GM23338 (cell line): ENCODE measurements around the gene EDNRA. TPM values are rescaled to one million over a fixed set of nuclear protein-coding genes. Genes with fewer than 3 reads are reported as not detected.

Experiments
- ATAC-seq: fragments of 200-7000 bp; cut with Tn5 transposase; 3 replicates; pipeline ENCODE4 v1.9.1; 2020
- DNase-seq: peaks from one replicate; pipeline ENCODE4 v3.0.0-alpha.2; 2015; ENCODE audit warnings: low spot score
- H2AFZ ChIP-seq: fragments of 200-600 bp; sonication (generic); 2 replicates; pipeline ENCODE4 v1.8.0; 2016; ENCODE audit warnings: antibody characterized with exemption, mild to moderate bottlenecking, moderate library complexity
- H3F3A ChIP-seq: fragments of 200-600 bp; sonication (generic); replicated peaks from 2 replicates; pipeline ENCODE4 v1.8.0; 2017; ENCODE audit warnings: antibody characterized with exemption, mixed run types, low read depth
- H3K27ac ChIP-seq: fragments of 200-600 bp; sonication (generic); 2 replicates; pipeline ENCODE4 v1.6.1; 2016; ENCODE audit warnings: low read depth
- H3K27me3 ChIP-seq: fragments of 200-600 bp; sonication (generic); 2 replicates; pipeline ENCODE4 v1.8.0; 2016; ENCODE audit warnings: mild to moderate bottlenecking, mixed run types, moderate library complexity; ENCODE audit not compliant: insufficient read depth
- H3K36me3 ChIP-seq: fragments of 200-600 bp; sonication (generic); 2 replicates; pipeline ENCODE4 v1.8.0; 2016; ENCODE audit warnings: mild to moderate bottlenecking; ENCODE audit not compliant: insufficient read depth
- H3K4me1 ChIP-seq: fragments of 200-600 bp; sonication (generic); 2 replicates; pipeline ENCODE4 v1.8.0; 2016; ENCODE audit warnings: mild to moderate bottlenecking, moderate library complexity; ENCODE audit not compliant: insufficient read depth
- H3K4me2 ChIP-seq: fragments of 200-600 bp; sonication (generic); 2 replicates; pipeline ENCODE4 v1.7.1; 2017; ENCODE audit warnings: mixed run types
- H3K4me3 ChIP-seq: fragments of 200-600 bp; sonication (generic); 2 replicates; pipeline ENCODE4 v1.6.1; 2016; ENCODE audit warnings: mixed run types
- H3K79me2 ChIP-seq: fragments of 200-600 bp; sonication (generic); replicated peaks from 2 replicates; pipeline ENCODE4 v1.8.0; 2017; ENCODE audit warnings: mild to moderate bottlenecking; ENCODE audit not compliant: insufficient read depth
- H3K9me2 ChIP-seq: fragments of 200-600 bp; sonication (generic); 2 replicates; pipeline ENCODE4 v1.8.0; 2017; ENCODE audit not compliant: insufficient read depth
- H4K20me1 ChIP-seq: fragments of 200-600 bp; sonication (generic); replicated peaks from 2 replicates; pipeline ENCODE4 v1.8.0; 2017; ENCODE audit warnings: mild to moderate bottlenecking; ENCODE audit not compliant: insufficient read depth
- H3K27ac Mint-ChIP-seq: 2 replicates; pipeline ENCODE4 v1.8.0; 2020; ENCODE audit warnings: inconsistent platforms, mild to moderate bottlenecking, moderate library complexity, mixed read lengths
- H3K27me3 Mint-ChIP-seq: 3 replicates; pipeline ENCODE4 v1.8.0; 2022; ENCODE audit warnings: low read depth, mild to moderate bottlenecking, moderate library complexity, mixed read lengths, inconsistent platforms; ENCODE audit not compliant: insufficient read depth, poor library complexity
- H3K36me3 Mint-ChIP-seq: 3 replicates; pipeline ENCODE4 v1.8.0; 2021; ENCODE audit warnings: low read depth, mild to moderate bottlenecking, inconsistent platforms, moderate library complexity, mixed read lengths
- H3K4me1 Mint-ChIP-seq: 3 replicates; pipeline ENCODE4 v1.8.0; 2020; ENCODE audit warnings: mild to moderate bottlenecking, inconsistent platforms, mixed read lengths
- H3K4me3 Mint-ChIP-seq: 3 replicates; pipeline ENCODE4 v1.8.0; 2021; ENCODE audit warnings: moderate library complexity, mild to moderate bottlenecking, inconsistent platforms, mixed read lengths
- H3K9me3 Mint-ChIP-seq: 3 replicates; pipeline ENCODE4 v1.8.0; 2020; ENCODE audit warnings: moderate library complexity, mild to moderate bottlenecking, inconsistent platforms, mixed read lengths
- CREB1 ChIP-seq: fragments of 250-450 bp; sonication (Bioruptor Pico); IDR thresholded peaks from 2 replicates; pipeline ENCODE4 v1.5.0; 2020; ENCODE audit warnings: low read depth, mild to moderate bottlenecking, moderate library complexity
- CTCF ChIP-seq, 2 experiments: fragments of 200-600 bp in 1 of 2; sonication (generic) in 1 of 2; conservative IDR thresholded peaks; 2 replicates each; pipeline versions ENCODE4 v1.5.1 to v1.6.1; 2016 to 2017; ENCODE audit warnings: antibody characterized with exemption in 2 of 2, low read depth in 2 of 2, mild to moderate bottlenecking in 2 of 2, moderate library complexity in 1 of 2
- EZH2 ChIP-seq: fragments of 200-600 bp; sonication (generic); IDR thresholded peaks from one replicate; pipeline ENCODE4 v1.8.0; 2017; ENCODE audit warnings: antibody characterized with exemption, mild to moderate bottlenecking, low read depth; ENCODE audit not compliant: unreplicated experiment
- EZH2phosphoT487 ChIP-seq: fragments of 200-600 bp; sonication (generic); IDR thresholded peaks from one replicate; pipeline ENCODE4 v1.8.1; 2018; ENCODE audit warnings: antibody characterized with exemption; ENCODE audit not compliant: unreplicated experiment
- NANOG ChIP-seq: IDR thresholded peaks from 2 replicates; pipeline ENCODE4 v1.6.1; 2016; ENCODE audit warnings: antibody characterized with exemption, borderline replicate concordance
- POLR2AphosphoS5 ChIP-seq: IDR thresholded peaks from 2 replicates; pipeline ENCODE4 v1.6.1; 2016; ENCODE audit warnings: antibody characterized with exemption, low read depth
- ZNF114 ChIP-seq: fragments of 250-450 bp; sonication (Bioruptor Pico); IDR thresholded peaks from 2 replicates; pipeline ENCODE4 v1.5.0; 2020; ENCODE audit warnings: mild to moderate bottlenecking, moderate library complexity
- polyA plus RNA-seq: library from polyadenylated mRNA; unstranded; fragments of >200 nt; fragmentation: Nextera tagmentation; extraction: Ambion mirVana; gene quantifications from 2 replicates; pipeline ENCODE4 v1.2.1, GENCODE V29; 2016
- total RNA-seq: library from RNA; depleted of rRNA; stranded (reverse); fragments of >200 nt; shearing (Covaris generic); gene quantifications from 2 replicates; pipeline ENCODE4 v1.2.3, GENCODE V29; 2014

Gene EDNRA
- total and polyA plus RNA-seq, 2 experiments from 2014 or later, result 1.5 to 5.0 TPM

GRCh38 chr4:147566762-147567161 lies 85.9 kb downstream of the EDNRA start (continued):
- TF ChIP-seq CREB1 (CRISPR knock-in tag) (no peak), EZH2 (no peak), ZNF114 (CRISPR knock-in tag) (no peak), POLR2AphosphoS5 (no peak)

DNA sequence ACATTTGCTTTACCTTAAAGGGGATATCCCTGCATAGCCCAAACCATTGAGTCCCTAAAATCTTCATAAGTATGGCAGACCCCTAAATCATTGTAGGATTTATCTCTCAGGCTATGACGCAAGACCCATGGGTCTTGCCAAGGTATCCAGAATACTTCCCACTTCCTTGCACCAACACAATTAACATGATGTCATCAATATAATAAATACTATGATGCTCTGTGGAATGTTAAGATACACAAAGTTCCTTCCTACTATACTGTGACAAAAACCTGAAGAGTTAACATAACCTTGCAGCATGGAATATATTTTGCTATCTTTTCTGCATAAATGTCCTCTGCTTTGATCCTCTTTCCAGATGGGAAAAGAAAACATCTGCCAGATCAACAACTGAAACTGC lies 86.4 kb downstream of the EDNRA start:
- Histone ChIP-seq H3K27ac (no peak overlapping the region), H4K20me1 (no peaks in the 10 kb centered on the region), H3K4me1 (no peaks in the 10 kb centered on the region), H3K27me3 (no peaks in the 10 kb centered on the region), H3K79me2 (no peaks in the 10 kb centered on the region), H3K9me2 (no peaks in the 10 kb centered on the region), H3F3A (no peaks in the 10 kb centered on the region), H3K4me3 (no peak overlapping the region), H3K4me2 (no peak overlapping the region), H2AFZ (no peak overlapping the region), H3K36me3 (no peaks in the 10 kb centered on the region)
- Mint-ChIP-seq H3K4me3 (no peak overlapping the region), H3K36me3 (no peaks in the 10 kb centered on the region), H3K4me1 (peaks cover 10% of the 10 kb centered on the region; the same call in 1 of the 3 replicates), H3K27ac (no peak overlapping the region), H3K9me3 (peaks cover 10% of the 10 kb centered on the region; the same call in 2 of the 3 replicates), H3K27me3 (no peaks in the 10 kb centered on the region)
- DNase-seq (no peak), ATAC-seq (no peak)
- TF ChIP-seq EZH2phosphoT487 (no peak), NANOG (no peak), CREB1 (CRISPR knock-in tag) (no peak), EZH2 (no peak)

DNA sequence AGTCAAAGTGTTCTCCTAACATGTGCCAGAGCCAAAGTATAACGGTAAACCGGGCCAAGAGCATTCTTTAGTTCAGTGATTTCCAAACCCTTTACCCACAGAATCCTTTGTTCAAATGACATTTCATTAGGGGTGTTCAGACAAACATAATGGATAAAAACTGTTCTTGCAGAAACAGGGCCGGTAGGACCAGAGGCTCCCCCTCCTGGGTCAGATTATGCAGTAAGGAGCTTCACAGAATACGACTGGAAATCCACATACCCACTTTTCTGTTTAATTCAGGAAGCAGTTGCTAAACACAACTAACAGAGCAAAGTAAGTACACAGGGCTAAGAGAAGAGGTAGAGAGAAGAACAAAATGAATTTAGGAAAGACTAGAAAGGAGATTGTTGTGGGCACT lies 89.7 kb downstream of the EDNRA start:
- H3K27me3 ChIP-seq, result no peaks in the 10 kb centered on the region
- Mint-ChIP-seq H3K36me3 (no peaks in the 10 kb centered on the region), H3K9me3 (peaks cover 10% of the 10 kb centered on the region; the same call in 2 of the 3 replicates), H3K27me3 (peaks cover 3% of the 10 kb centered on the region), H3K27ac (no peak overlapping the region), H3K4me1 (peaks cover 10% of the 10 kb centered on the region; the same call in 1 of the 3 replicates), H3K4me3 (no peak overlapping the region)
- DNase-seq (no peak), ATAC-seq (no peak)
- peak overlapping the region; percentile 78 for H2AFZ ChIP-seq
- no peaks in the 10 kb centered on the region for H3K36me3 ChIP-seq
- TF ChIP-seq EZH2phosphoT487, result no peak
- no peak for TF ChIP-seq NANOG
- peak in 1 of 2 experiments; percentile 33; a peak in 3 of 4 replicates for TF ChIP-seq CTCF (conservative IDR thresholded peaks at IDR 0.05; ENCODE audit: low read depth in 2 of 2)
- H3K4me2 ChIP-seq, result no peak overlapping the region
- no peaks in the 10 kb centered on the region for H3F3A ChIP-seq
- H3K79me2 ChIP-seq, result no peaks in the 10 kb centered on the region
- H3K27ac ChIP-seq, result no peak overlapping the region
- no peaks in the 10 kb centered on the region; the same call in 1 of the 2 replicates for H3K9me2 ChIP-seq
- no peaks in the 10 kb centered on the region for H4K20me1 ChIP-seq
- H3K4me1 ChIP-seq, result no peaks in the 10 kb centered on the region
- H3K4me3 ChIP-seq, result no peak overlapping the region
